Uterus (tissue), 4 donors: ENCODE data around the gene EVX1. TPM values are rescaled to one million over a fixed set of nuclear protein-coding genes. Genes with fewer than 3 reads are reported as not detected.

Experiments used
- DNase-seq, 2 donors: peaks; one replicate each; pipeline ENCODE4 v3.0.0-alpha.2; 2019 to 2020
- H3K27ac ChIP-seq, 2 donors: fragments of 200-600 bp; sonication (generic); 1 replicate in 1 of 2; 2 replicates in 1 of 2; pipeline ENCODE4 v1.5.1; 2016 to 2018
- H3K27me3 ChIP-seq, 2 donors: fragments of 200-600 bp; sonication (generic); one replicate each; pipeline ENCODE4 v1.5.1; 2018 to 2019; ENCODE audit warnings: control low read depth in 1 of 2
- H3K36me3 ChIP-seq, 2 donors: fragments of 200-600 bp; sonication (generic); one replicate each; pipeline ENCODE4 v1.5.1; 2019; ENCODE audit warnings: control low read depth in 1 of 2
- H3K4me1 ChIP-seq, 2 donors: fragments of 200-600 bp; sonication (generic); one replicate each; pipeline ENCODE4 v1.5.1; 2018 to 2019; ENCODE audit warnings: control low read depth in 1 of 2
- H3K4me3 ChIP-seq, 2 donors: fragments of 200-600 bp; sonication (generic); 1 replicate in 1 of 2; 2 replicates in 1 of 2; pipeline ENCODE4 v1.5.1; 2018 to 2019; ENCODE audit warnings: mild to moderate bottlenecking in 1 of 2
- H3K9me3 ChIP-seq, 2 donors: fragments of 200-600 bp; sonication (generic); one replicate each; pipeline ENCODE4 v1.5.1; 2019; ENCODE audit warnings: control low read depth in 1 of 2
- POLR2A ChIP-seq, 2 donors: fragments of 450-650 bp; IDR thresholded peaks; one replicate each; pipeline ENCODE4 v1.6.1; 2016; ENCODE audit warnings: antibody characterized with exemption in 2 of 2, mild to moderate bottlenecking in 1 of 2, moderate library complexity in 1 of 2
- intact Hi-C: fragments of 100-400 bp; cut with DNase I; formaldehyde crosslinking; loops from one replicate; pipeline ENCODE4 v1.15.1; 2023; ENCODE audit warnings: low total_unique reads
- total RNA-seq, 4 donors: library from RNA; depleted of rRNA in 3 of 4; stranded (reverse); fragments of >200 nt in 3 of 4; gene quantifications; one replicate each; pipeline versions ENCODE4 v1.1.0 to v1.2.4, GENCODE V29; 2014 to 2023
- TF ChIP-seq, protein P1 (sequence below), 4 experiments: fragments of 200-600 bp in 2 of 4; fragments of 450-650 bp in 2 of 4; sonication (generic) in 2 of 4; IDR thresholded peaks; one replicate each; pipeline ENCODE4 v1.5.1; 2016 to 2019; ENCODE audit warnings: antibody characterized with exemption in 4 of 4, mild to moderate bottlenecking in 2 of 4, moderate library complexity in 1 of 4
- donor health status: DM: yes; HTN: yes; CAD: no.

The EVX1 gene
- total RNA-seq, 4 donors from 2014 or later, result 0.21 TPM; not detected in 3

DNA sequence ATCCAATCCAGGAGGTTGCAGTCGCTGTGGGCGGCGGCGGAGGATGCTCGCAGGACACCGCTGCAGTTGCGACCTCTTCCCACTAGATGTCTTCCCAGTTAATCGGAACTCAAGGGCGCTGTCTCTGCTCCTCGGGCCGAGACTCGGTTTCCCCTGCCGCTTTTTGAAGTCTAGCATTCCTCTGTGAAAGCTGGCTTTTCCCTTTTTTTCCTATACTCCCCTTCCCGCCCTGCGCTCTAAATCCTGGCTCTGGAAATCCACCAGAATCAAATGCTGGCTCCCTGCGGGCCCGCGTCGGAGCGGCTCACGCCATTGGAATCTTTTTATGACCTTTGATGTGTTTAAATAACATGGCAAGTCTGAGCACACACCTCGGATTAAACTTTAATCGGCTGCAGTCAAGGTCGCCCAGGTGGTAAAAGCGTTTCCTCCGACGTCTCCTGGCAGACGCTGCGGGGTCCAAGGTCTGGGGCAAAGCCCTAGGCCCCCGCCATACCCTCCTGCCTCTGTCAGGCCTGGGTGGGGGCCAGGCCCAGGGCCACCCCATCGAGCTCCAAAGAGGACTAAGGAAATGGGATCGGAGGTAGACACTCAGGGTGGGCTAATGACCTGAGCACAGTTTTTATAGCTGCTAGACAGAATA is 32.0 kb upstream of the EVX1 start:
- no peak overlapping the region for H3K27ac ChIP-seq
- peak in 1 of 2 donors; percentile 57 for DNase-seq
- peak overlapping the region in 1 of 2 donors; percentile 26 for H3K4me3 ChIP-seq
- no peaks in the 10 kb centered on the region for H3K9me3 ChIP-seq
- TF ChIP-seq, protein P1, sequence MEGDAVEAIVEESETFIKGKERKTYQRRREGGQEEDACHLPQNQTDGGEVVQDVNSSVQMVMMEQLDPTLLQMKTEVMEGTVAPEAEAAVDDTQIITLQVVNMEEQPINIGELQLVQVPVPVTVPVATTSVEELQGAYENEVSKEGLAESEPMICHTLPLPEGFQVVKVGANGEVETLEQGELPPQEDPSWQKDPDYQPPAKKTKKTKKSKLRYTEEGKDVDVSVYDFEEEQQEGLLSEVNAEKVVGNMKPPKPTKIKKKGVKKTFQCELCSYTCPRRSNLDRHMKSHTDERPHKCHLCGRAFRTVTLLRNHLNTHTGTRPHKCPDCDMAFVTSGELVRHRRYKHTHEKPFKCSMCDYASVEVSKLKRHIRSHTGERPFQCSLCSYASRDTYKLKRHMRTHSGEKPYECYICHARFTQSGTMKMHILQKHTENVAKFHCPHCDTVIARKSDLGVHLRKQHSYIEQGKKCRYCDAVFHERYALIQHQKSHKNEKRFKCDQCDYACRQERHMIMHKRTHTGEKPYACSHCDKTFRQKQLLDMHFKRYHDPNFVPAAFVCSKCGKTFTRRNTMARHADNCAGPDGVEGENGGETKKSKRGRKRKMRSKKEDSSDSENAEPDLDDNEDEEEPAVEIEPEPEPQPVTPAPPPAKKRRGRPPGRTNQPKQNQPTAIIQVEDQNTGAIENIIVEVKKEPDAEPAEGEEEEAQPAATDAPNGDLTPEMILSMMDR (IDR thresholded peaks at IDR 0.05), result peak; percentile 57 to 83 (median 76)
- TF ChIP-seq POLR2A (IDR thresholded peaks at IDR 0.05), result no peak
- no peaks in the 10 kb centered on the region for H3K36me3 ChIP-seq
- intact Hi-C loops, result no loop called here
- H3K27me3 ChIP-seq, result peaks cover 5 to 32% of the 10 kb centered on the region in 2 donors
- peaks cover 0 to 11% of the 10 kb centered on the region in 2 donors for H3K4me1 ChIP-seq

DNA sequence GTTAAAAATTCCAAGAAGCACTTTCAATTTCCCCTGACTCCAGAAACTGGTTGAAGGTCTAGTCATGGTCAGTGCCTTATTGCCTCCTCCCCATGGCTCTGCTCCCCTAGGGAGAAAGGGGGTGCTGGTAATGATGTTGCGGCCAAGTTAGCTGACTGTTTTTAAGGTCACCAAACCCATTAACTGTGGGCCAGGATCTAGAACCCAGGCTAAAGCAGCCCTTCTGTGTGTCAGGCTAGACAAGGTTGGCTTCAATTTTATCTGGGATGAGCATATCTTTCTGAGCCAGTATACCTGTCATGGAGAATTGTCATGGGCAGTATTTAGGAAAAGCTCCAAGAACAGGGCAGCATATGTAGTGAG is 31.5 kb upstream of the EVX1 start:
- H3K9me3 ChIP-seq, result no peaks in the 10 kb centered on the region
- no peak overlapping the region for H3K4me3 ChIP-seq
- peaks cover 0 to 11% of the 10 kb centered on the region in 2 donors for H3K4me1 ChIP-seq
- no peaks in the 10 kb centered on the region for H3K36me3 ChIP-seq
- H3K27ac ChIP-seq, result no peak overlapping the region
- intact Hi-C loops, result no loop called here
- DNase-seq, result no peak
- peaks cover 5 to 27% of the 10 kb centered on the region in 2 donors for H3K27me3 ChIP-seq
- TF ChIP-seq, protein P1 (IDR thresholded peaks at IDR 0.05), result no peak
- TF ChIP-seq POLR2A (IDR thresholded peaks at IDR 0.05), result no peak

DNA sequence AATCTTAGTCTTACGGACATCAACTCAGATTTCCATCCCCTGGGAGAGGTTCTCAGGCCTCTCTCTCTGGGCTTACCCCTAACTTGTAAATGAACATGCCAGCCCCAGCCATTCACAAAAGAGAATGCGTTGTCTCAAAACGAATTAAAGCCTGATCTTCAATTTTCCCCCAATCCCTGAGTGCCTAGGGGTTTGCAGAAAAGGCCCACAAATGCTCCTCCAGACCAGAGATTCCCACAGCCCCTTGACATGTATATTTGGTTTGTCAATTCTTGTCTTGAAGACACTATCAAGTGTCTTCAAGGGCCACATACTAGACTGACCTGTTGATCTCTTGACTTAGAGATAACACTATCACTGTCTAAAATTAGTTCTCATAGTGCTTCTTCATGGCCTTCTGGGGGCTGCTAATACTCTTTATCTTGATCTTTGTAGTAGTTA is 30.8 kb upstream of the EVX1 start:
- TF ChIP-seq POLR2A (IDR thresholded peaks at IDR 0.05), result no peak
- TF ChIP-seq, protein P1 (IDR thresholded peaks at IDR 0.05), result no peak
- no peak for DNase-seq
- Histone ChIP-seq H3K36me3 (no peaks in the 10 kb centered on the region), H3K4me1 (peaks cover 0 to 11% of the 10 kb centered on the region in 2 donors), H3K27me3 (peaks cover 5 to 20% of the 10 kb centered on the region in 2 donors), H3K9me3 (no peaks in the 10 kb centered on the region), H3K27ac (no peak overlapping the region), H3K4me3 (no peak overlapping the region)
- intact Hi-C loops, result no loop called here

DNA sequence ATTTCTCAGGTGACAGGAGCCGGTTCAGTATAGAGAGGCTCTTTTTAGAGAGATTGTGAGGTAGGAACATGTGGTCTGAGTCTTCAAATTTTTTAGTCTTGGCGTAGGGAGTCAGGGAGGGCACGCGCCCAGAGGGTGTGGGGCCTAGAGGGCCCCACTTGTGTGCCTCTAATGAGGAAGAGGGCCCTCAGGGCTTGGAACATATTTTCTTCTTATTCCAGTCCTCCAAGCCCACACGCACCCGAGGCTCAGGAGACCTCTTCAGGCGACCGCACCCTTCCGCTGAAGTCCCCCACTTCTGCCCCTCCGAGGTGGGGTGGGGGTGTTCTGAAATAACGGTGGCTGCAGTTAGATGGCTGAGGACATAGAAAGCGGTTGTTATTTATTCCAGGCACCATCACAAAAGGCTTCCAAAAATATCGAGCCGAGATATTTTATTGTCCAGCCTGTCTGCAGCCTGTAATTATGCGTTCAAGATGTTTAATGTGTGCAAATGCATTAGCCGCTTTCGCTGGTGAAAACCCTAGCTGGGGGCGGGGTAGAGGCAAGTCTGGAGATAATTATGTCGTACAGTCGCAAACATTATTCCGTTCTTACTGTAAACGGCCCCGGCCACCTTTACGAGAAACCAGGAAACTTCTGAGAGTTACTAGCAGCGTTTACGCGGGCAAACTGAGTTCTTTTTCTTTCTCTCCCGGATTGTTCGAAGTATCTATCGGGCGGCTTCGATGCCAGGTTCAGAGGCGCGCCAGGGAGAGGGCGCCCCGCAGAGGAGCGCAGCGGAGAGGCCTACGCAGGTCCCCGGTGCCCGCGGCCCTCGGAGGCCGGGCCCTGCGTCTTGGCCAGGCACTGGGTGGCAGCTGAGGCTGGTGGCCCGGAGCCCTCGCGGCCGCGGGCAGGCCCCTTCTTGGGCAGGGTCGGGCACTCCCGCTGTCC is 29.8 kb upstream of the EVX1 start:
- intact Hi-C loops, result no loop called here
- Histone ChIP-seq H3K4me3 (no peak overlapping the region), H3K9me3 (no peaks in the 10 kb centered on the region), H3K4me1 (peaks cover 0 to 11% of the 10 kb centered on the region in 2 donors), H3K27me3 (peaks cover 5 to 18% of the 10 kb centered on the region in 2 donors), H3K36me3 (no peaks in the 10 kb centered on the region), H3K27ac (no peak overlapping the region)
- TF ChIP-seq POLR2A (IDR thresholded peaks at IDR 0.05), result no peak
- TF ChIP-seq, protein P1 (IDR thresholded peaks at IDR 0.05), result no peak
- no peak for DNase-seq
